Activated naive CD4-positive, alpha-beta T cell treated with anti-CD3 and anti-CD28 coated beads, Interleukin-2, amount 50 U/mL, for 24 hours (primary cell): ENCODE measurements around the gene UPK3A.

Experiments used
- H3K27ac Mint-ChIP-seq: one replicate; pipeline ENCODE4 v1.8.0; 2021; ENCODE audit warnings: mild to moderate bottlenecking, mixed read lengths
- H3K27me3 Mint-ChIP-seq: one replicate; pipeline ENCODE4 v1.8.0; 2021; ENCODE audit warnings: mixed read lengths
- H3K36me3 Mint-ChIP-seq: one replicate; pipeline ENCODE4 v1.8.0; 2021; ENCODE audit warnings: mixed read lengths
- H3K4me1 Mint-ChIP-seq: one replicate; pipeline ENCODE4 v1.8.0; 2021; ENCODE audit warnings: mixed read lengths
- H3K4me3 Mint-ChIP-seq: one replicate; pipeline ENCODE4 v1.8.0; 2021; ENCODE audit warnings: mild to moderate bottlenecking, mixed read lengths
- H3K9me3 Mint-ChIP-seq: one replicate; pipeline ENCODE4 v1.8.0; 2021; ENCODE audit warnings: mixed read lengths

Gene UPK3A

GRCh38 chr22:45338795-45339194 is 54.0 kb downstream of the UPK3A start:
- H3K4me3 Mint-ChIP-seq: no peak overlapping the region
- no peaks in the 10 kb centered on the region for H3K9me3 Mint-ChIP-seq
- H3K4me1 Mint-ChIP-seq: peaks cover 32% of the 10 kb centered on the region
- H3K27ac Mint-ChIP-seq: no peak overlapping the region
- H3K36me3 Mint-ChIP-seq: peaks cover 24% of the 10 kb centered on the region
- no peaks in the 10 kb centered on the region for H3K27me3 Mint-ChIP-seq

- peak overlapping the region; percentile 66 for H3K4me3 Mint-ChIP-seq
- H3K4me1 Mint-ChIP-seq: peaks cover 32% of the 10 kb centered on the region
- no peaks in the 10 kb centered on the region for H3K9me3 Mint-ChIP-seq
- H3K36me3 Mint-ChIP-seq: peaks cover 26% of the 10 kb centered on the region
- H3K27ac Mint-ChIP-seq: peak overlapping the region; percentile 46
- H3K27me3 Mint-ChIP-seq: no peaks in the 10 kb centered on the region
Measured at GRCh38 chr22:45340323-45340722, 55.6 kb downstream of the UPK3A start.

GRCh38 chr22:45341498-45341897 is 56.7 kb downstream of the UPK3A start:
- H3K4me1 Mint-ChIP-seq: peaks cover 32% of the 10 kb centered on the region
- peak overlapping the region; percentile 90 for H3K27ac Mint-ChIP-seq
- H3K36me3 Mint-ChIP-seq: peaks cover 20% of the 10 kb centered on the region
- no peaks in the 10 kb centered on the region for H3K9me3 Mint-ChIP-seq
- H3K27me3 Mint-ChIP-seq: no peaks in the 10 kb centered on the region
- peak overlapping the region; percentile 42 for H3K4me3 Mint-ChIP-seq

- H3K9me3 Mint-ChIP-seq: no peaks in the 10 kb centered on the region
- peak overlapping the region; percentile 27 for H3K27ac Mint-ChIP-seq
- H3K4me3 Mint-ChIP-seq: no peak overlapping the region
- peaks cover 16% of the 10 kb centered on the region for H3K36me3 Mint-ChIP-seq
- H3K27me3 Mint-ChIP-seq: no peaks in the 10 kb centered on the region
- peaks cover 25% of the 10 kb centered on the region for H3K4me1 Mint-ChIP-seq
Measured at GRCh38 chr22:45343143-45343542, 58.4 kb downstream of the UPK3A start.

- Mint-ChIP-seq H3K4me3 (no peak overlapping the region), H3K4me1 (peaks cover 25% of the 10 kb centered on the region), H3K36me3 (peaks cover 13% of the 10 kb centered on the region), H3K9me3 (no peaks in the 10 kb centered on the region), H3K27me3 (no peaks in the 10 kb centered on the region), H3K27ac (peak overlapping the region; percentile 41)
Measured at GRCh38 chr22:45344334-45344733, 59.6 kb downstream of the UPK3A start.
